Loucy (cell line): ENCODE data around the gene FAM181A.

Source experiments
- H2AFZ ChIP-seq: fragments of 200-600 bp; sonication (generic); 2 replicates; pipeline ENCODE4 v1.6.0; 2016; ENCODE audit warnings: antibody characterized with exemption, mild to moderate bottlenecking, low read length, moderate library complexity
- H3F3A ChIP-seq: fragments of 200-600 bp; 2 replicates; pipeline ENCODE4 v1.6.0; 2016; ENCODE audit warnings: antibody characterized with exemption, low read depth, mild to moderate bottlenecking
- H3K27me3 ChIP-seq: fragments of 200-600 bp; sonication (generic); 2 replicates; pipeline ENCODE4 v1.6.1; 2014; ENCODE audit warnings: low read length, mild to moderate bottlenecking; ENCODE audit not compliant: insufficient read depth, poor library complexity, severe bottlenecking
- H3K36me3 ChIP-seq: fragments of 200-600 bp; sonication (generic); 2 replicates; pipeline ENCODE4 v1.6.1; 2016; ENCODE audit warnings: low read length; ENCODE audit not compliant: insufficient read depth
- H3K4me1 ChIP-seq: fragments of 200-600 bp; sonication (generic); 2 replicates; pipeline ENCODE4 v1.5.1; 2014; ENCODE audit warnings: low read length, mild to moderate bottlenecking; ENCODE audit not compliant: insufficient read depth, poor library complexity, severe bottlenecking
- H3K4me2 ChIP-seq: fragments of 200-600 bp; sonication (generic); 2 replicates; pipeline ENCODE4 v1.6.0; 2014; ENCODE audit warnings: antibody characterized with exemption, low read length, low read depth, mild to moderate bottlenecking; ENCODE audit not compliant: poor library complexity, severe bottlenecking
- H3K4me3 ChIP-seq: fragments of 200-600 bp; sonication (generic); 2 replicates; pipeline ENCODE4 v1.5.1; 2014; ENCODE audit warnings: low read length, mild to moderate bottlenecking, mixed read lengths; ENCODE audit not compliant: poor library complexity, severe bottlenecking
- H3K79me2 ChIP-seq: fragments of 200-600 bp; sonication (generic); 2 replicates; pipeline ENCODE4 v1.6.1; 2014; ENCODE audit warnings: low read length; ENCODE audit not compliant: insufficient read depth
- H3K9ac ChIP-seq: fragments of 200-600 bp; sonication (generic); 2 replicates; pipeline ENCODE4 v1.6.0; 2014; ENCODE audit warnings: mild to moderate bottlenecking, low read depth, low read length, moderate library complexity; ENCODE audit not compliant: poor library complexity, severe bottlenecking
- H3K9me2 ChIP-seq: fragments of 200-600 bp; sonication (generic); replicated peaks from 2 replicates; pipeline ENCODE4 v1.6.1; 2016; ENCODE audit warnings: low read depth, low read length, mixed read lengths
- H3K9me3 ChIP-seq: fragments of 200-600 bp; sonication (generic); 2 replicates; pipeline ENCODE4 v1.6.1; 2014; ENCODE audit warnings: mild to moderate bottlenecking, antibody characterized with exemption, low read length, low read depth; ENCODE audit not compliant: insufficient read depth
- H4K20me1 ChIP-seq: fragments of 200-600 bp; sonication (generic); 2 replicates; pipeline ENCODE4 v1.6.0; 2014; ENCODE audit warnings: antibody characterized with exemption, low read length, mild to moderate bottlenecking; ENCODE audit not compliant: insufficient read depth, poor library complexity, severe bottlenecking
- CTCF ChIP-seq: fragments of 200-600 bp; sonication (generic); conservative IDR thresholded peaks from 2 replicates; pipeline ENCODE4 v1.5.1; 2014; ENCODE audit warnings: mild to moderate bottlenecking, antibody characterized with exemption, low read length
- EZH2phosphoT487 ChIP-seq: fragments of 200-600 bp; IDR thresholded peaks from 2 replicates; pipeline ENCODE4 v1.6.1; 2018; ENCODE audit warnings: antibody characterized with exemption, mild to moderate bottlenecking, moderate library complexity, borderline replicate concordance

FAM181A gene

GRCh38 chr14:93926245-93926872 is 785 bp upstream of the FAM181A start:
- H3K79me2 ChIP-seq, result no peaks in the 10 kb centered on the region
- no peaks in the 10 kb centered on the region for H3K9me3 ChIP-seq
- H2AFZ ChIP-seq, result no peak overlapping the region
- TF ChIP-seq CTCF, result no peak
- TF ChIP-seq EZH2phosphoT487, result no peak
- no peaks in the 10 kb centered on the region for H4K20me1 ChIP-seq
- no peak overlapping the region for H3K9ac ChIP-seq
- no peak overlapping the region for H3K4me3 ChIP-seq
- H3F3A ChIP-seq, result no peaks in the 10 kb centered on the region
- H3K27me3 ChIP-seq, result no peaks in the 10 kb centered on the region
- H3K9me2 ChIP-seq, result no peaks in the 10 kb centered on the region
- H3K36me3 ChIP-seq, result no peaks in the 10 kb centered on the region
- H3K4me2 ChIP-seq, result no peak overlapping the region
- H3K4me1 ChIP-seq, result no peaks in the 10 kb centered on the region

- H3K4me2 ChIP-seq, result no peak overlapping the region
These were observed 629 bp downstream of the FAM181A start for GRCh38 chr14:93927800-93928145.

GRCh38 chr14:93928184-93929047 is 1.3 kb downstream of the FAM181A start:
- Histone ChIP-seq H3K9me2 (no peaks in the 10 kb centered on the region), H4K20me1 (no peaks in the 10 kb centered on the region), H3K4me3 (no peak overlapping the region), H3K9ac (no peak overlapping the region), H3K4me1 (no peaks in the 10 kb centered on the region), H3F3A (no peaks in the 10 kb centered on the region), H3K27me3 (no peaks in the 10 kb centered on the region), H3K4me2 (no peak overlapping the region), H3K9me3 (no peaks in the 10 kb centered on the region), H3K79me2 (no peaks in the 10 kb centered on the region), H2AFZ (no peak overlapping the region), H3K36me3 (no peaks in the 10 kb centered on the region)
- no peak for TF ChIP-seq CTCF
- TF ChIP-seq EZH2phosphoT487, result no peak

More at GRCh38 chr14:93927800-93928145, 629 bp downstream of the FAM181A start:
- no peak overlapping the region for H3K4me3 ChIP-seq
- no peaks in the 10 kb centered on the region for H3K9me2 ChIP-seq
- no peaks in the 10 kb centered on the region for H4K20me1 ChIP-seq
- no peak overlapping the region for H3K9ac ChIP-seq
- H3F3A ChIP-seq, result no peaks in the 10 kb centered on the region
- no peaks in the 10 kb centered on the region for H3K36me3 ChIP-seq
- no peaks in the 10 kb centered on the region for H3K9me3 ChIP-seq
- no peaks in the 10 kb centered on the region for H3K4me1 ChIP-seq
- no peak for TF ChIP-seq CTCF
- TF ChIP-seq EZH2phosphoT487, result no peak
- no peaks in the 10 kb centered on the region for H3K27me3 ChIP-seq
- H2AFZ ChIP-seq, result no peak overlapping the region
- no peaks in the 10 kb centered on the region for H3K79me2 ChIP-seq
